ENCODE data around the gene FAM107B. TPM values are rescaled to one million over a fixed set of nuclear protein-coding genes. Genes with fewer than 3 reads are reported as not detected.

The FAM107B gene
- total RNA-seq, 1 donor from 2014 or later = 156 TPM

- no peak for DNase-seq (ENCODE audit: low spot score)
- Mint-ChIP-seq H3K4me3 (no peak overlapping the region), H3K27ac (no peak overlapping the region), H3K9me3 (no peaks in the 10 kb centered on the region), H3K4me1 (ENCODE audit: low read depth) (peaks cover 4% of the 10 kb centered on the region), H3K27me3 (ENCODE audit: insufficient read depth) (peaks cover 17% of the 10 kb centered on the region), H3K36me3 (ENCODE audit: low read depth) (no peaks in the 10 kb centered on the region)
- intact Hi-C loops (cut with micrococcal nuclease) = no loop called here
These were observed 287.2 kb downstream of the FAM107B start for GRCh38 chr10:14487488-14487883.

- intact Hi-C loops (cut with micrococcal nuclease) = no loop called here
- Mint-ChIP-seq H3K4me1 (ENCODE audit: low read depth) (peaks cover 3% of the 10 kb centered on the region), H3K4me3 (no peak overlapping the region), H3K36me3 (ENCODE audit: low read depth) (no peaks in the 10 kb centered on the region), H3K27ac (no peak overlapping the region), H3K27me3 (ENCODE audit: insufficient read depth) (peaks cover 17% of the 10 kb centered on the region), H3K9me3 (no peaks in the 10 kb centered on the region)
- DNase-seq (ENCODE audit: low spot score) = no peak
These were observed 287.8 kb downstream of the FAM107B start for GRCh38 chr10:14486777-14487487.

- Mint-ChIP-seq H3K9me3 (no peaks in the 10 kb centered on the region), H3K27ac (no peak overlapping the region), H3K36me3 (ENCODE audit: low read depth) (no peaks in the 10 kb centered on the region), H3K27me3 (ENCODE audit: insufficient read depth) (peaks cover 17% of the 10 kb centered on the region), H3K4me1 (ENCODE audit: low read depth) (no peaks in the 10 kb centered on the region), H3K4me3 (no peak overlapping the region)
- no peak for DNase-seq (ENCODE audit: low spot score)
- intact Hi-C loops (cut with micrococcal nuclease) = no loop called here
These were observed 288.7 kb downstream of the FAM107B start for GRCh38 chr10:14485986-14486385.

- intact Hi-C loops (cut with micrococcal nuclease) = no loop called here
- Mint-ChIP-seq H3K9me3 (no peaks in the 10 kb centered on the region), H3K4me3 (no peak overlapping the region), H3K27me3 (ENCODE audit: insufficient read depth) (peaks cover 12% of the 10 kb centered on the region), H3K4me1 (ENCODE audit: low read depth) (no peaks in the 10 kb centered on the region), H3K27ac (no peak overlapping the region), H3K36me3 (ENCODE audit: low read depth) (no peaks in the 10 kb centered on the region)
- no peak for DNase-seq (ENCODE audit: low spot score)
These were observed 291.3 kb downstream of the FAM107B start for GRCh38 chr10:14483417-14483816.

- intact Hi-C loops (cut with micrococcal nuclease) = no loop called here
- no peaks in the 10 kb centered on the region for H3K4me1 Mint-ChIP-seq (ENCODE audit: low read depth)
- H3K27ac Mint-ChIP-seq = no peak overlapping the region
These were observed 292.9 kb downstream of the FAM107B start for GRCh38 chr10:14481752-14482151.

GRCh38 chr10:14481014-14481413, 293.7 kb downstream of the FAM107B start:
- intact Hi-C loops (cut with micrococcal nuclease) = no loop called here
- H3K9me3 Mint-ChIP-seq = no peaks in the 10 kb centered on the region
- no peak overlapping the region for H3K4me3 Mint-ChIP-seq
- H3K4me1 Mint-ChIP-seq (ENCODE audit: low read depth) = no peaks in the 10 kb centered on the region
- no peak overlapping the region for H3K27ac Mint-ChIP-seq
- no peak for DNase-seq (ENCODE audit: low spot score)
- H3K36me3 Mint-ChIP-seq (ENCODE audit: low read depth) = no peaks in the 10 kb centered on the region
- H3K27me3 Mint-ChIP-seq (ENCODE audit: insufficient read depth) = peaks cover 19% of the 10 kb centered on the region

More at GRCh38 chr10:14481752-14482151, 292.9 kb downstream of the FAM107B start:
- H3K36me3 Mint-ChIP-seq (ENCODE audit: low read depth) = no peaks in the 10 kb centered on the region
- H3K27me3 Mint-ChIP-seq (ENCODE audit: insufficient read depth) = peaks cover 16% of the 10 kb centered on the region
- no peaks in the 10 kb centered on the region for H3K9me3 Mint-ChIP-seq
- no peak for DNase-seq (ENCODE audit: low spot score)
- H3K4me3 Mint-ChIP-seq = no peak overlapping the region

GRCh38 chr10:14478604-14479003, 296.1 kb downstream of the FAM107B start:
- DNase-seq (ENCODE audit: low spot score) = no peak

GRCh38 chr10:14478201-14478600, 296.5 kb downstream of the FAM107B start:
- intact Hi-C loops (cut with micrococcal nuclease) = loop anchor here (1.0 kb wide), 1 partner anchor 281 kb away; no protein-coding TSS in a partner anchor
- Mint-ChIP-seq H3K27ac (no peak overlapping the region), H3K9me3 (no peaks in the 10 kb centered on the region), H3K27me3 (ENCODE audit: insufficient read depth) (peaks cover 29% of the 10 kb centered on the region), H3K36me3 (ENCODE audit: low read depth) (no peaks in the 10 kb centered on the region), H3K4me1 (ENCODE audit: low read depth) (no peaks in the 10 kb centered on the region), H3K4me3 (no peak overlapping the region)
- DNase-seq (ENCODE audit: low spot score) = no peak

More at GRCh38 chr10:14478604-14479003, 296.1 kb downstream of the FAM107B start:
- H3K4me1 Mint-ChIP-seq (ENCODE audit: low read depth) = no peaks in the 10 kb centered on the region
- H3K4me3 Mint-ChIP-seq = no peak overlapping the region
- H3K9me3 Mint-ChIP-seq = no peaks in the 10 kb centered on the region
- intact Hi-C loops (cut with micrococcal nuclease) = loop anchor here (1.0 kb wide), 1 partner anchor 281 kb away; no protein-coding TSS in a partner anchor
- H3K27me3 Mint-ChIP-seq (ENCODE audit: insufficient read depth) = peaks cover 29% of the 10 kb centered on the region
- H3K36me3 Mint-ChIP-seq (ENCODE audit: low read depth) = no peaks in the 10 kb centered on the region
- no peak overlapping the region for H3K27ac Mint-ChIP-seq

GRCh38 chr10:14477408-14477710, 297.3 kb downstream of the FAM107B start:
- peaks cover 37% of the 10 kb centered on the region for H3K27me3 Mint-ChIP-seq (ENCODE audit: insufficient read depth)
- no peaks in the 10 kb centered on the region for H3K4me1 Mint-ChIP-seq (ENCODE audit: low read depth)
- H3K27ac Mint-ChIP-seq = no peak overlapping the region
- no peak overlapping the region for H3K4me3 Mint-ChIP-seq
- no peak for DNase-seq (ENCODE audit: low spot score)
- no peaks in the 10 kb centered on the region for H3K9me3 Mint-ChIP-seq
- H3K36me3 Mint-ChIP-seq (ENCODE audit: low read depth) = no peaks in the 10 kb centered on the region
- intact Hi-C loops (cut with micrococcal nuclease) = no loop called here

- H3K27ac Mint-ChIP-seq = no peak overlapping the region
These were observed 297.9 kb downstream of the FAM107B start for GRCh38 chr10:14476641-14477407.

GRCh38 chr10:14476006-14476405, 298.7 kb downstream of the FAM107B start:
- no peak overlapping the region for H3K4me3 Mint-ChIP-seq
- DNase-seq (ENCODE audit: low spot score) = no peak
- no peaks in the 10 kb centered on the region for H3K36me3 Mint-ChIP-seq (ENCODE audit: low read depth)
- no peak overlapping the region for H3K27ac Mint-ChIP-seq
- H3K9me3 Mint-ChIP-seq = no peaks in the 10 kb centered on the region
- peaks cover 39% of the 10 kb centered on the region for H3K27me3 Mint-ChIP-seq (ENCODE audit: insufficient read depth)
- H3K4me1 Mint-ChIP-seq (ENCODE audit: low read depth) = no peaks in the 10 kb centered on the region
- intact Hi-C loops (cut with micrococcal nuclease) = no loop called here

More at GRCh38 chr10:14476641-14477407, 297.9 kb downstream of the FAM107B start:
- DNase-seq (ENCODE audit: low spot score) = no peak
- H3K9me3 Mint-ChIP-seq = no peaks in the 10 kb centered on the region
- H3K4me1 Mint-ChIP-seq (ENCODE audit: low read depth) = no peaks in the 10 kb centered on the region
- H3K36me3 Mint-ChIP-seq (ENCODE audit: low read depth) = no peaks in the 10 kb centered on the region
- peaks cover 39% of the 10 kb centered on the region for H3K27me3 Mint-ChIP-seq (ENCODE audit: insufficient read depth)
- intact Hi-C loops (cut with micrococcal nuclease) = no loop called here
- no peak overlapping the region for H3K4me3 Mint-ChIP-seq

GRCh38 chr10:14474656-14475055, 300.0 kb downstream of the FAM107B start:
- H3K27me3 Mint-ChIP-seq (ENCODE audit: insufficient read depth) = peaks cover 39% of the 10 kb centered on the region

GRCh38 chr10:14470920-14471319, 303.8 kb downstream of the FAM107B start:
- intact Hi-C loops (cut with micrococcal nuclease) = no loop called here
- no peak overlapping the region for H3K27ac Mint-ChIP-seq
- H3K4me1 Mint-ChIP-seq (ENCODE audit: low read depth) = no peaks in the 10 kb centered on the region
- no peak overlapping the region for H3K4me3 Mint-ChIP-seq
- H3K9me3 Mint-ChIP-seq = no peaks in the 10 kb centered on the region
- H3K36me3 Mint-ChIP-seq (ENCODE audit: low read depth) = no peaks in the 10 kb centered on the region
- peaks cover 46% of the 10 kb centered on the region for H3K27me3 Mint-ChIP-seq (ENCODE audit: insufficient read depth)
- DNase-seq (ENCODE audit: low spot score) = no peak

More at GRCh38 chr10:14474656-14475055, 300.0 kb downstream of the FAM107B start:
- Mint-ChIP-seq H3K4me3 (no peak overlapping the region), H3K9me3 (no peaks in the 10 kb centered on the region), H3K4me1 (ENCODE audit: low read depth) (no peaks in the 10 kb centered on the region), H3K27ac (no peak overlapping the region), H3K36me3 (ENCODE audit: low read depth) (no peaks in the 10 kb centered on the region)
- no peak for DNase-seq (ENCODE audit: low spot score)
- intact Hi-C loops (cut with micrococcal nuclease) = no loop called here

All from activated T-helper 1 cell treated with anti-CD3 and anti-CD28 coated beads, Interleukin-12 subunit alpha, Interleukin-12 subunit beta, Interleukin-2, Interleukin-4 antibody, amounts not matched to agents 30 ng/mL and 10 ng/mL and 1 ng/mL, durations not matched to agents 14 hours and 24 hours and 36 hours (primary cell).